ENCODE results near the gene ACKR2. TPM values are rescaled to one million over a fixed set of nuclear protein-coding genes. Genes with fewer than 3 reads are reported as not detected.
"Not testable (repeated sequence)": the region's sequence is repeated elsewhere in the genome, so short reads cannot be mapped to it uniquely, and the experiment has no call there.

Gene ACKR2
- total RNA-seq, 1 experiment from 2014 or later = 0.76 TPM

GRCh38 chr3:42811118-42811883, 2.1 kb downstream of the ACKR2 start:
- H3K9me2 ChIP-seq (ENCODE audit: insufficient read depth); H2AFZ ChIP-seq (ENCODE audit: low read depth, low read length, poor library complexity, severe bottlenecking); H3K4me2 ChIP-seq (ENCODE audit: low read length); H3K9me3 ChIP-seq (ENCODE audit: control insufficient read depth in 1 of 2, insufficient read depth in 1 of 2, low read depth in 1 of 2, low read length in 2 of 2); H3K4me3 ChIP-seq (replicated peaks in 1 of 2; ENCODE audit: low read depth in 1 of 2, low read length in 2 of 2); H3K27ac ChIP-seq (ENCODE audit: low read depth, low read length); intact Hi-C loops (cut with micrococcal nuclease); H3K4me1 ChIP-seq (ENCODE audit: control insufficient read depth in 1 of 2, insufficient read depth in 2 of 2, low read length in 2 of 2); H3K79me2 ChIP-seq (ENCODE audit: insufficient read depth, low read length); DNase-seq (ENCODE audit: low read depth, low spot score); H3K27me3 ChIP-seq (ENCODE audit: insufficient read depth, low read length); CTCF ChIA-PET; ATAC-seq; H3K36me3 ChIP-seq (ENCODE audit: control insufficient read depth in 1 of 2, insufficient read depth in 2 of 2, low read length in 2 of 2); H4K20me1 ChIP-seq (ENCODE audit: insufficient read depth); POLR2A ChIA-PET; H3K9ac ChIP-seq (ENCODE audit: low read length); BruUV-seq (replicated peaks); RAD21 ChIA-PET (ENCODE audit: low non-redundant PET in 1 of 2, low total read pairs in 2 of 2, uncharacterized antibody in 2 of 2, unreplicated experiment in 2 of 2): not testable (repeated sequence)

- Histone ChIP-seq H3K36me3 (ENCODE audit: control insufficient read depth in 1 of 2, insufficient read depth in 2 of 2, low read length in 2 of 2) (no peaks in the 10 kb centered on the region), H3K79me2 (ENCODE audit: insufficient read depth, low read length) (no peaks in the 10 kb centered on the region), H3K9ac (ENCODE audit: low read length) (no peak overlapping the region), H3K4me1 (ENCODE audit: control insufficient read depth in 1 of 2, insufficient read depth in 2 of 2, low read length in 2 of 2) (no peaks in the 10 kb centered on the region), H3K9me2 (ENCODE audit: insufficient read depth) (no peaks in the 10 kb centered on the region), H2AFZ (ENCODE audit: low read depth, low read length, poor library complexity, severe bottlenecking) (no peak overlapping the region), H3K9me3 (ENCODE audit: control insufficient read depth in 1 of 2, insufficient read depth in 1 of 2, low read depth in 1 of 2, low read length in 2 of 2) (no peaks in the 10 kb centered on the region), H3K27me3 (ENCODE audit: insufficient read depth, low read length) (no peaks in the 10 kb centered on the region), H3K4me3 (replicated peaks in 1 of 2; ENCODE audit: low read depth in 1 of 2, low read length in 2 of 2) (no peak overlapping the region), H3K4me2 (ENCODE audit: low read length) (no peak overlapping the region), H4K20me1 (ENCODE audit: insufficient read depth) (no peaks in the 10 kb centered on the region), H3K27ac (ENCODE audit: low read depth, low read length) (no peak overlapping the region)
- ChIA-PET RAD21 (ENCODE audit: low non-redundant PET in 1 of 2, low total read pairs in 2 of 2, uncharacterized antibody in 2 of 2, unreplicated experiment in 2 of 2) (no interaction called here), POLR2A (no interaction called here), CTCF (no interaction called here)
- TF ChIP-seq ZBTB33 (IDR thresholded peaks at IDR 0.05; ENCODE audit: extremely low read depth, insufficient replicate concordance, low read length) (no peak), CBX3 (IDR thresholded peaks at IDR 0.05; ENCODE audit: low read depth) (no peak), FOSL1 (IDR thresholded peaks at IDR 0.05; ENCODE audit: low read depth) (no peak), JUND (IDR thresholded peaks at IDR 0.05) (no peak), REST (IDR thresholded peaks at IDR 0.05; ENCODE audit: low read depth) (no peak), ATF3 (IDR thresholded peaks at IDR 0.05) (no peak), EZH2phosphoT487 (IDR thresholded peaks at IDR 0.05; ENCODE audit: borderline replicate concordance) (no peak), CTCF (IDR thresholded peaks at IDR 0.05 in 2 of 3, conservative IDR thresholded peaks at IDR 0.05 in 1 of 3; ENCODE audit: borderline replicate concordance in 1 of 3, insufficient read depth in 1 of 3, low read depth in 2 of 3, low read length in 2 of 3) (no peak), TCF7L2 (IDR thresholded peaks at IDR 0.05; ENCODE audit: borderline replicate concordance, extremely low read depth, insufficient read depth, insufficient read length) (no peak), MAX (IDR thresholded peaks at IDR 0.05) (no peak), SP1 (IDR thresholded peaks at IDR 0.05; ENCODE audit: low read depth) (no peak)
- no TSS peak for BruUV-seq (replicated peaks)
- DNase-seq (ENCODE audit: low read depth, low spot score) (no peak), ATAC-seq (no peak)
- intact Hi-C loops (cut with micrococcal nuclease) = no loop called here
These were observed 5.0 kb downstream of the ACKR2 start for GRCh38 chr3:42814246-42814645.
